ENCODE measurements around the gene ZNF85.

The ZNF85 gene

GRCh38 chr19:20999731-21000352 is 76.8 kb downstream of the ZNF85 start:
- H3K4me3 Mint-ChIP-seq = peak overlapping the region; percentile 81
- H3K36me3 Mint-ChIP-seq (ENCODE audit: insufficient read depth) = peaks cover 4% of the 10 kb centered on the region
- no peaks in the 10 kb centered on the region for H3K27me3 Mint-ChIP-seq
- peak; percentile 100 for ATAC-seq (replicated peaks; ENCODE audit: extremely low read depth, poor library complexity, severe bottlenecking)
- H3K4me1 Mint-ChIP-seq = peaks cover 8% of the 10 kb centered on the region
- H3K27ac Mint-ChIP-seq (ENCODE audit: low read depth) = peak overlapping the region; percentile 38
- peak; percentile 74 to 87 for DNase-seq (ENCODE audit: low spot score in 2 of 2)
- no peaks in the 10 kb centered on the region for H3K9me3 Mint-ChIP-seq

Measured in central memory CD8-positive, alpha-beta T cell (primary cell).